Endodermal cell (in vitro differentiated cells): ENCODE data around the gene C2orf68. TPM values are rescaled to one million over a fixed set of nuclear protein-coding genes. Genes with fewer than 3 reads are reported as not detected.
A peak's percentile ranks its signal among the peaks of the same experiment; 100 is the strongest.
"Not testable (repeated sequence)": the region's sequence is repeated elsewhere in the genome, so short reads cannot be mapped to it uniquely, and the experiment has no call there.

Experiments used
- DNase-seq: peaks from one replicate; pipeline ENCODE4 v3.0.0-alpha.2; 2017
- H3K27ac ChIP-seq: 2 replicates; pipeline ENCODE4 v1.5.1; 2013; ENCODE audit warnings: mild to moderate bottlenecking, low read depth, low read length, moderate library complexity
- H3K27me3 ChIP-seq: 2 replicates; pipeline ENCODE4 v1.6.1; 2013; ENCODE audit warnings: mild to moderate bottlenecking, low read length, moderate library complexity; ENCODE audit not compliant: insufficient read depth, control insufficient read depth, poor library complexity, severe bottlenecking
- H3K36me3 ChIP-seq: 2 replicates; pipeline ENCODE4 v1.7.0; 2013; ENCODE audit warnings: mild to moderate bottlenecking, low read length, moderate library complexity; ENCODE audit not compliant: control insufficient read depth, insufficient read depth
- H3K4me1 ChIP-seq: one replicate; pipeline ENCODE4 v1.7.0; 2013; ENCODE audit warnings: low read length; ENCODE audit not compliant: control insufficient read depth, insufficient read depth
- H3K4me3 ChIP-seq: 2 replicates; pipeline ENCODE4 v1.5.1; 2013; ENCODE audit warnings: mild to moderate bottlenecking, low read length, moderate library complexity
- H3K9ac ChIP-seq: 2 replicates; pipeline ENCODE4 v1.6.1; 2013; ENCODE audit warnings: mild to moderate bottlenecking, low read length, moderate library complexity; ENCODE audit not compliant: poor library complexity, severe bottlenecking; ENCODE audit errors: extremely low read depth
- H3K9me3 ChIP-seq: 2 replicates; pipeline ENCODE4 v1.6.1; 2013; ENCODE audit warnings: mild to moderate bottlenecking, low read length, moderate library complexity; ENCODE audit not compliant: control insufficient read depth
- H3K27ac Mint-ChIP-seq: 2 replicates; pipeline ENCODE4 v1.8.0; 2020; ENCODE audit warnings: mixed read lengths
- H3K27me3 Mint-ChIP-seq: 2 replicates; pipeline ENCODE4 v1.8.0; 2021; ENCODE audit warnings: mild to moderate bottlenecking, mixed read lengths; ENCODE audit not compliant: insufficient read depth
- H3K36me3 Mint-ChIP-seq: 2 replicates; pipeline ENCODE4 v1.8.0; 2020; ENCODE audit warnings: low read depth, mixed read lengths
- H3K4me1 Mint-ChIP-seq: 2 replicates; pipeline ENCODE4 v1.8.0; 2020; ENCODE audit warnings: mixed read lengths
- H3K4me3 Mint-ChIP-seq: 2 replicates; pipeline ENCODE4 v1.8.0; 2020; ENCODE audit warnings: mild to moderate bottlenecking, moderate library complexity, mixed read lengths
- H3K9me3 Mint-ChIP-seq: 2 replicates; pipeline ENCODE4 v1.8.0; 2020; ENCODE audit warnings: mild to moderate bottlenecking, mixed read lengths
- CTCF ChIP-seq: fragments of 200-600 bp; sonication (generic); conservative IDR thresholded peaks from 2 replicates; pipeline ENCODE4 v1.5.0; 2021; ENCODE audit warnings: antibody characterized with exemption, mild to moderate bottlenecking
- WGBS, 2 experiments: methylation state at CpG; one replicate each; pipeline versions ENCODE4 v1.1.5 to v1.1.7; 2013; ENCODE audit warnings: missing lambda C conversion rate in 2 of 2, mixed read lengths in 1 of 2; ENCODE audit not compliant: insufficient coverage in 1 of 2, insufficient read length in 1 of 2; 5-methylcytosine and 5-hydroxymethylcytosine counted together
- total RNA-seq, 2 donors: library from RNA; stranded (reverse); fragmentation: NEBNext Ultra II Directional in 1 of 2; extraction: Animal tissue kit (Norgen Biotek cat#: 25700) in 1 of 2; gene quantifications; 2 replicates in 1 of 2; 3 replicates in 1 of 2; pipeline ENCODE4 v1.2.1, GENCODE V29; 2021

The C2orf68 gene
- total RNA-seq, 2 donors from 2014 or later: 63.2 to 66.5 TPM

- DNase-seq: no peak
- Histone ChIP-seq H3K4me3 (no peak overlapping the region), H3K9me3 (no peaks in the 10 kb centered on the region), H3K9ac (no peak overlapping the region), H3K36me3 (peaks cover 5% of the 10 kb centered on the region), H3K27me3 (no peaks in the 10 kb centered on the region), H3K4me1 (no peaks in the 10 kb centered on the region), H3K27ac (no peak overlapping the region)
- Mint-ChIP-seq H3K36me3 (peaks cover 22% of the 10 kb centered on the region), H3K9me3 (no peaks in the 10 kb centered on the region), H3K4me3 (no peak overlapping the region), H3K4me1 (no peaks in the 10 kb centered on the region), H3K27ac (no peak overlapping the region), H3K27me3 (no peaks in the 10 kb centered on the region)
- WGBS, 2 experiments: 91 to 93% methylated on average over 4 to 7 of the region's 7 CpGs
- no peak for TF ChIP-seq CTCF
Observed at GRCh38 chr2:85660725-85661124, 48.9 kb upstream of the C2orf68 start.

DNA sequence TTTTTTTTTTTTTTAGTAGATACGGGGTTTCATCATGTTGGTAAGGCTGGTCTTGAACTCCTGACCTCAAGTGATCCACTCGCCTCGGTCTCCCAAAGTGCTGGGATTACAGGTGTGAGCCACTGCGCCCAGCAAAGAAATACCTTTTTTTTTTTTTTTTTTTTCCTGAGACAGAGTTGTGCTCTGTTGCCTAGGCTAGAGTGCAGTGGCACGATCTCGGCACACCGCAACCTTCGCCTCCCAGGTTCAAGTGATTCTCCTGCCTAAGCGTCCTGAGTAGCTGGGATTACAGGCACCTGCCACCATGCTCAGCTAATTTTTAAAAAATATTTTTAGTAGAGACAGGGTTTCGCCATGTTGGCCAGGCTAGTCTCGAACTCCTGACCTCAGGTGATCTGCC lies 48.4 kb upstream of the C2orf68 start:
- not testable (repeated sequence) for H3K36me3 ChIP-seq, H3K4me3 Mint-ChIP-seq, H3K27me3 ChIP-seq, H3K4me1 Mint-ChIP-seq, H3K9me3 Mint-ChIP-seq, H3K4me1 ChIP-seq, H3K27ac ChIP-seq, H3K27ac Mint-ChIP-seq, H3K9me3 ChIP-seq, H3K27me3 Mint-ChIP-seq, H3K4me3 ChIP-seq, H3K9ac ChIP-seq, DNase-seq
- WGBS, 2 experiments: 92 to 95% methylated on average over 10 to 11 of the region's 11 CpGs
- peaks cover 22% of the 10 kb centered on the region for H3K36me3 Mint-ChIP-seq

DNA sequence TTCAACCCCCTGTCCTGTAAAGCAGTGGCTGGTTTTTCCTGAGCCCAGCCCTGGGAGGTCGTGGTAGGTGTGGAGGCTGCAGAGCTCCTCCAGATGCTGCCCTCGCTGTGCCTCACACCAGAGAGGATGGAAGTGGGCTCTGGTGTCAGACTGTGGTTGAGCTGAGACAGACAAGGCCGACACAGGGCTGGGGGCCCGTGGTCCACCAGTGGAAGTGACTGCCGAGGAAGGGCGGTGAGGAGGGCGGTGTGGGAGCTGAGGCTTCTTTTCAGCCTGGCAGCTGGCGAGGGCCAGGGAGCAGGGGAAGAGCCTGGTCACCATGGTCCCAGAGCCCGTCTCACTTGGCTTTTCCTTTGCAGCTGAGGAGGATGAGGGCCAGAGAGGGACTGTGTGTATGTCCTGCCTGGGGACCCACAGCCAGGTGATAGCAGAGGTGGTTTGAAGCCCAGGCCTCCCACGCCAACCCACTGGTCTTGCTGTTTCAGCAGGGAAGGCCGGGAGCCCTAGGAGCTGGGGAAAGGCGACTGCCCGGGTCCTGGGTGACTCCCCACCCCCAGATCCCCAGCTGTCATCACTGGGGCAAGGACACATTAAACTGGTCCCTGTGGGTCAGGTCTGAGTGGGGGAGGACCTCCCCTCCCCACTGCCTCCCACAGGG lies 47.6 kb upstream of the C2orf68 start:
- Histone ChIP-seq H3K4me3 (no peak overlapping the region), H3K9me3 (no peaks in the 10 kb centered on the region), H3K27me3 (no peaks in the 10 kb centered on the region), H3K27ac (no peak overlapping the region), H3K4me1 (no peaks in the 10 kb centered on the region), H3K9ac (no peak overlapping the region), H3K36me3 (peaks cover 6% of the 10 kb centered on the region)
- no peak for TF ChIP-seq CTCF
- Mint-ChIP-seq H3K4me1 (no peaks in the 10 kb centered on the region), H3K27me3 (no peaks in the 10 kb centered on the region), H3K9me3 (no peaks in the 10 kb centered on the region), H3K36me3 (peaks cover 24% of the 10 kb centered on the region), H3K27ac (no peak overlapping the region), H3K4me3 (no peak overlapping the region)
- 95 to 100% methylated on average over 2 to 13 of the region's 13 CpGs for WGBS, 2 experiments
- DNase-seq: no peak

GRCh38 chr2:85657399-85657798 lies 45.5 kb upstream of the C2orf68 start:
- not testable (repeated sequence) for DNase-seq, H3K9me3 ChIP-seq, H3K27me3 ChIP-seq, H3K4me3 Mint-ChIP-seq, H3K9me3 Mint-ChIP-seq, H3K27me3 Mint-ChIP-seq, H3K27ac ChIP-seq, H3K4me1 ChIP-seq, H3K4me1 Mint-ChIP-seq, H3K9ac ChIP-seq, H3K4me3 ChIP-seq
- 95 to 96% methylated on average over 3 to 4 of the region's 4 CpGs for WGBS, 2 experiments
- H3K27ac Mint-ChIP-seq: peak overlapping the region; percentile 33
- peaks cover 28% of the 10 kb centered on the region for H3K36me3 Mint-ChIP-seq
- peaks cover 22% of the 10 kb centered on the region for H3K36me3 ChIP-seq
